Neural progenitor cell (in vitro differentiated cells): ENCODE data around the gene BTBD18. TPM values are rescaled to one million over a fixed set of nuclear protein-coding genes. Genes with fewer than 3 reads are reported as not detected.

Source experiments
- DNase-seq: peaks from one replicate; pipeline ENCODE4 v3.0.0-alpha.2; 2016; ENCODE audit warnings: low spot score
- H2AFZ ChIP-seq: fragments of 200-600 bp; sonication (generic); replicated peaks from 2 replicates; pipeline ENCODE4 v1.6.1; 2016; ENCODE audit warnings: antibody characterized with exemption
- H3F3A ChIP-seq: fragments of 200-600 bp; sonication (generic); 2 replicates; pipeline ENCODE4 v1.6.1; 2016; ENCODE audit warnings: antibody characterized with exemption, low read depth
- H3K27ac ChIP-seq: fragments of 200-600 bp; sonication (generic); 2 replicates; pipeline ENCODE4 v1.5.1; 2016; ENCODE audit warnings: mild to moderate bottlenecking
- H3K27me3 ChIP-seq: fragments of 200-600 bp; sonication (generic); 2 replicates; pipeline ENCODE4 v1.6.1; 2016; ENCODE audit warnings: mild to moderate bottlenecking, moderate library complexity
- H3K36me3 ChIP-seq: fragments of 200-600 bp; sonication (generic); 2 replicates; pipeline ENCODE4 v1.5.1; 2016
- H3K4me1 ChIP-seq: fragments of 200-600 bp; sonication (generic); 2 replicates; pipeline ENCODE4 v1.6.1; 2016; ENCODE audit warnings: mixed run types
- H3K4me2 ChIP-seq: fragments of 200-600 bp; sonication (generic); 2 replicates; pipeline ENCODE4 v1.6.1; 2016
- H3K4me3 ChIP-seq: fragments of 200-600 bp; sonication (generic); 2 replicates; pipeline ENCODE4 v1.5.1; 2016
- H3K79me2 ChIP-seq: fragments of 200-600 bp; sonication (generic); 2 replicates; pipeline ENCODE4 v1.6.1; 2016; ENCODE audit warnings: low read depth
- H3K9ac ChIP-seq: fragments of 200-600 bp; sonication (generic); 2 replicates; pipeline ENCODE4 v1.6.1; 2016
- H3K9me3 ChIP-seq: fragments of 200-600 bp; sonication (generic); 2 replicates; pipeline ENCODE4 v1.5.1; 2016; ENCODE audit warnings: low read depth
- H4K20me1 ChIP-seq: fragments of 200-600 bp; sonication (generic); 2 replicates; pipeline ENCODE4 v1.6.1; 2016; ENCODE audit warnings: low read depth
- H3K27ac Mint-ChIP-seq: 3 replicates; pipeline ENCODE4 v1.8.0; 2021; ENCODE audit warnings: mixed read lengths
- H3K27me3 Mint-ChIP-seq: 2 replicates; pipeline ENCODE4 v1.8.0; 2022; ENCODE audit warnings: low read depth, mild to moderate bottlenecking, inconsistent platforms, moderate library complexity, mixed read lengths; ENCODE audit not compliant: insufficient read depth
- H3K36me3 Mint-ChIP-seq: 3 replicates; pipeline ENCODE4 v1.8.0; 2021; ENCODE audit warnings: mixed read lengths
- H3K4me1 Mint-ChIP-seq: 3 replicates; pipeline ENCODE4 v1.8.0; 2021; ENCODE audit warnings: mixed read lengths
- H3K4me3 Mint-ChIP-seq: 3 replicates; pipeline ENCODE4 v1.8.0; 2021; ENCODE audit warnings: mild to moderate bottlenecking, moderate library complexity, mixed read lengths
- H3K9me3 Mint-ChIP-seq: 3 replicates; pipeline ENCODE4 v1.8.0; 2020; ENCODE audit warnings: mixed read lengths
- EZH2 ChIP-seq: fragments of 200-600 bp; sonication (generic); IDR thresholded peaks from 2 replicates; pipeline ENCODE4 v1.6.1; 2017; ENCODE audit warnings: antibody characterized with exemption, mild to moderate bottlenecking, moderate library complexity
- EZH2phosphoT487 ChIP-seq: fragments of 200-600 bp; sonication (generic); IDR thresholded peaks from 2 replicates; pipeline ENCODE4 v1.6.1; 2017; ENCODE audit warnings: antibody characterized with exemption
- total RNA-seq: library from RNA; depleted of rRNA; stranded (reverse); fragments of >200 nt; gene quantifications from 2 replicates; pipeline ENCODE4 v1.2.3, GENCODE V29; 2015; ENCODE audit warnings: low replicate concordance
- TF ChIP-seq, protein P1 (sequence below): fragments of 200-600 bp; sonication (generic); IDR thresholded peaks from 2 replicates; pipeline ENCODE4 v1.5.1; 2017; ENCODE audit warnings: antibody characterized with exemption, mild to moderate bottlenecking

BTBD18 gene
- total RNA-seq, 1 donor from 2014 or later: not detected

- H3K4me3 ChIP-seq: no peak overlapping the region
- no peak for DNase-seq
- Mint-ChIP-seq H3K27ac (no peak overlapping the region), H3K4me1 (peaks cover 3% of the 10 kb centered on the region), H3K36me3 (no peaks in the 10 kb centered on the region), H3K4me3 (no peak overlapping the region), H3K9me3 (no peaks in the 10 kb centered on the region), H3K27me3 (no peaks in the 10 kb centered on the region)
- H3K4me2 ChIP-seq: no peak overlapping the region
- H3K79me2 ChIP-seq: peaks cover 15% of the 10 kb centered on the region
- peaks cover 16% of the 10 kb centered on the region for H3F3A ChIP-seq
- no peak overlapping the region for H2AFZ ChIP-seq
- TF ChIP-seq EZH2phosphoT487: no peak
- TF ChIP-seq, protein P1, sequence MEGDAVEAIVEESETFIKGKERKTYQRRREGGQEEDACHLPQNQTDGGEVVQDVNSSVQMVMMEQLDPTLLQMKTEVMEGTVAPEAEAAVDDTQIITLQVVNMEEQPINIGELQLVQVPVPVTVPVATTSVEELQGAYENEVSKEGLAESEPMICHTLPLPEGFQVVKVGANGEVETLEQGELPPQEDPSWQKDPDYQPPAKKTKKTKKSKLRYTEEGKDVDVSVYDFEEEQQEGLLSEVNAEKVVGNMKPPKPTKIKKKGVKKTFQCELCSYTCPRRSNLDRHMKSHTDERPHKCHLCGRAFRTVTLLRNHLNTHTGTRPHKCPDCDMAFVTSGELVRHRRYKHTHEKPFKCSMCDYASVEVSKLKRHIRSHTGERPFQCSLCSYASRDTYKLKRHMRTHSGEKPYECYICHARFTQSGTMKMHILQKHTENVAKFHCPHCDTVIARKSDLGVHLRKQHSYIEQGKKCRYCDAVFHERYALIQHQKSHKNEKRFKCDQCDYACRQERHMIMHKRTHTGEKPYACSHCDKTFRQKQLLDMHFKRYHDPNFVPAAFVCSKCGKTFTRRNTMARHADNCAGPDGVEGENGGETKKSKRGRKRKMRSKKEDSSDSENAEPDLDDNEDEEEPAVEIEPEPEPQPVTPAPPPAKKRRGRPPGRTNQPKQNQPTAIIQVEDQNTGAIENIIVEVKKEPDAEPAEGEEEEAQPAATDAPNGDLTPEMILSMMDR: no peak
- TF ChIP-seq EZH2: no peak
- H3K9me3 ChIP-seq: no peaks in the 10 kb centered on the region
- H3K27ac ChIP-seq: no peak overlapping the region
- H3K36me3 ChIP-seq: no peaks in the 10 kb centered on the region
- H3K4me1 ChIP-seq: peaks cover 3% of the 10 kb centered on the region
- peaks cover 7% of the 10 kb centered on the region for H4K20me1 ChIP-seq
- no peaks in the 10 kb centered on the region for H3K27me3 ChIP-seq
- no peak overlapping the region for H3K9ac ChIP-seq
Observed at GRCh38 chr11:57758174-57758573, 6.6 kb upstream of the BTBD18 start.

DNA sequence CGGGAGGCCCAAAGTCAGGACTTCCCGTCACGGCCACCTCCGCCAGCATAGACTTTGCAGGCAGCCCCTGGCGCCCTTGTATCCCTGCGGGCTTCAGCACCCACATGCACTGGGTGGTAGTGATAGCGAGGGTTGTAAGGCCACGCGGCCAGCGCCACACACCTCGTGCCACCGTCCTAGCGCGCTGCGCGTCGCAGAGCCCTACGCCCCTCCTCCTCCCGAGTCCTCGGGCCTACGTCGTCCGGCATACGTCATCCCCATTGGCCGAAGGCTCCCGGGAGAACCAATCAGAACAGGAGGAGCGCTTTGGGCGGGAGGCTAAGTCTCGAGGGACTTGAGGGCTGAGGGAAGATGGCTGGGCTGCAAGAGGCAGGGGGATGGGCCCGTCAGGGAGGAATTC, 1.3 kb upstream of the BTBD18 start:
- no peak for DNase-seq
- Mint-ChIP-seq H3K27ac (no peak overlapping the region), H3K9me3 (no peaks in the 10 kb centered on the region), H3K4me1 (peaks cover 3% of the 10 kb centered on the region), H3K27me3 (no peaks in the 10 kb centered on the region), H3K36me3 (no peaks in the 10 kb centered on the region), H3K4me3 (no peak overlapping the region)
- no peak overlapping the region for H2AFZ ChIP-seq
- no peaks in the 10 kb centered on the region for H3K36me3 ChIP-seq
- no peaks in the 10 kb centered on the region for H3K4me1 ChIP-seq
- no peak overlapping the region for H3K9ac ChIP-seq
- H3K27ac ChIP-seq: no peak overlapping the region
- no peaks in the 10 kb centered on the region for H3K27me3 ChIP-seq
- H4K20me1 ChIP-seq: no peaks in the 10 kb centered on the region
- H3K79me2 ChIP-seq: no peaks in the 10 kb centered on the region
- H3K4me3 ChIP-seq: no peak overlapping the region
- H3K4me2 ChIP-seq: no peak overlapping the region
- TF ChIP-seq EZH2: no peak
- no peak for TF ChIP-seq EZH2phosphoT487
- TF ChIP-seq, protein P1: no peak
- no peaks in the 10 kb centered on the region for H3K9me3 ChIP-seq
- peaks cover 21% of the 10 kb centered on the region for H3F3A ChIP-seq

- no peak overlapping the region for H3K4me3 Mint-ChIP-seq
Observed at GRCh38 chr11:57751176-57751575, 443 bp downstream of the BTBD18 start.

More at GRCh38 chr11:57751176-57751575, 443 bp downstream of the BTBD18 start:
- Histone ChIP-seq H3K9me3 (no peaks in the 10 kb centered on the region), H3K36me3 (no peaks in the 10 kb centered on the region), H2AFZ (no peak overlapping the region), H4K20me1 (no peaks in the 10 kb centered on the region), H3K27me3 (no peaks in the 10 kb centered on the region), H3K27ac (peak overlapping the region; percentile 29), H3F3A (peaks cover 27% of the 10 kb centered on the region), H3K9ac (no peak overlapping the region), H3K4me1 (no peaks in the 10 kb centered on the region), H3K4me3 (no peak overlapping the region), H3K79me2 (no peaks in the 10 kb centered on the region), H3K4me2 (no peak overlapping the region)
- Mint-ChIP-seq H3K4me1 (peaks cover 3% of the 10 kb centered on the region), H3K9me3 (no peaks in the 10 kb centered on the region), H3K27me3 (no peaks in the 10 kb centered on the region), H3K36me3 (peaks cover 3% of the 10 kb centered on the region), H3K27ac (no peak overlapping the region)
- DNase-seq: no peak
- no peak for TF ChIP-seq EZH2
- TF ChIP-seq, protein P1: no peak
- TF ChIP-seq EZH2phosphoT487: no peak
